GM12878 (cell line): ENCODE results near the gene CDC42EP1. TPM values are rescaled to one million over a fixed set of nuclear protein-coding genes. Genes with fewer than 3 reads are reported as not detected.

ENCODE experiments used
- ATAC-seq: fragments of 200-7000 bp; cut with Tn5 transposase; 3 replicates; pipeline ENCODE4 v1.9.1; 2020; ENCODE audit warnings: mild to moderate bottlenecking, moderate library complexity
- BruUV-seq: library from RNA; stranded (reverse); fragments of 400-500 nt; replicated peaks from 2 replicates; lab custom pipeline; 2021; lab: Mats Ljungman, UMichigan
- CTCF ChIA-PET: fragments of 300-600 bp; sonication (Branson Sonifier 250); formaldehyde crosslinking; extraction: SDS; loops from one replicate; lab custom pipeline; 2021; ENCODE audit warnings: inconsistent platforms; lab: Yijun Ruan, JAX
- POLR2A ChIA-PET: fragments of 350-600 bp; formaldehyde crosslinking; extraction: SDS; loops from one replicate; lab custom pipeline; 2021; ENCODE audit warnings: inconsistent platforms; lab: Charles Lee
- RAD21 ChIA-PET: fragments of 300-600 bp; sonication (Branson Sonifier 250); formaldehyde crosslinking; loops from one replicate; lab custom pipeline; 2023; ENCODE audit warnings: antibody characterized with exemption; ENCODE audit not compliant: unreplicated experiment; lab: Charles Lee
- SMC1A ChIA-PET: fragments of 300-600 bp; sonication (Branson Sonifier 250); formaldehyde crosslinking; loops from one replicate; lab custom pipeline; 2023; ENCODE audit not compliant: unreplicated experiment, uncharacterized antibody; lab: Charles Lee
- DNase-seq: peaks from one replicate; pipeline ENCODE4 v3.0.0-alpha.2; 2011; ENCODE audit warnings: low read depth, low spot score
- FAIRE-seq: peaks from 3 replicates; lab custom pipeline; 2011; peaks lifted over from hg19 to GRCh38; lab: Jason Lieb, UNC
- H2AFZ ChIP-seq: 2 replicates; pipeline ENCODE4 v1.6.0; 2011; ENCODE audit warnings: low read depth, low read length, control low read depth; ENCODE audit not compliant: control insufficient read depth
- H3K27ac ChIP-seq: 2 replicates; pipeline ENCODE4 v1.5.1; 2011; ENCODE audit warnings: control low read depth; ENCODE audit not compliant: control insufficient read depth, insufficient read depth
- H3K27me3 ChIP-seq, 2 experiments: replicated peaks in 1 of 2; 2 replicates each; pipeline versions ENCODE4 v1.6.0 to v1.6.1; 2011; ENCODE audit warnings: low read length in 1 of 2; ENCODE audit not compliant: control insufficient read depth in 2 of 2, insufficient read depth in 2 of 2
- H3K36me3 ChIP-seq, 2 experiments: 2 replicates each; pipeline ENCODE4 v1.5.1; 2011; ENCODE audit warnings: low read length in 1 of 2; ENCODE audit not compliant: control insufficient read depth in 2 of 2, insufficient read depth in 2 of 2
- H3K4me1 ChIP-seq: 2 replicates; pipeline ENCODE4 v1.6.1; 2011; ENCODE audit warnings: mild to moderate bottlenecking, low read length, moderate library complexity, mixed read lengths; ENCODE audit not compliant: control insufficient read depth, insufficient read depth
- H3K4me2 ChIP-seq: 2 replicates; pipeline ENCODE4 v1.6.0; 2011; ENCODE audit warnings: control low read depth; ENCODE audit not compliant: control insufficient read depth, insufficient read depth
- H3K4me3 ChIP-seq: fragments of 200-600 bp; sonication (generic); 2 replicates; pipeline ENCODE4 v1.5.1; 2016
- H3K79me2 ChIP-seq: 2 replicates; pipeline ENCODE4 v1.6.0; 2011; ENCODE audit warnings: low read length; ENCODE audit not compliant: control insufficient read depth, insufficient read depth
- H3K9ac ChIP-seq: 2 replicates; pipeline ENCODE4 v1.8.0; 2011; ENCODE audit warnings: low read length, control low read depth, mixed read lengths; ENCODE audit not compliant: control insufficient read depth, insufficient read depth
- H3K9me3 ChIP-seq: replicated peaks from 3 replicates; pipeline ENCODE4 v1.5.1; 2011; ENCODE audit warnings: mild to moderate bottlenecking, low read length; ENCODE audit not compliant: control insufficient read depth, insufficient read depth
- H4K20me1 ChIP-seq: 2 replicates; pipeline ENCODE4 v1.6.0; 2011; ENCODE audit not compliant: control insufficient read depth, insufficient read depth
- BCL3 ChIP-seq: IDR thresholded peaks from 2 replicates; pipeline ENCODE4 v1.6.1; 2011; ENCODE audit warnings: borderline replicate concordance, low read depth, mild to moderate bottlenecking, moderate library complexity, low read length; ENCODE audit not compliant: insufficient read depth, poor library complexity, severe bottlenecking
- CBX3 ChIP-seq: fragments of 200-600 bp; sonication (generic); IDR thresholded peaks from 2 replicates; pipeline ENCODE4 v1.6.1; 2016; ENCODE audit warnings: low read depth, borderline replicate concordance
- E2F8 ChIP-seq: fragments of 450-650 bp; IDR thresholded peaks from 2 replicates; pipeline ENCODE4 v1.6.1; 2018; ENCODE audit warnings: mild to moderate bottlenecking, low read depth, moderate library complexity; ENCODE audit not compliant: partially characterized antibody
- IRF5 ChIP-seq: fragments of 450-650 bp; IDR thresholded peaks from 2 replicates; pipeline ENCODE4 v1.6.1; 2017; ENCODE audit warnings: borderline replicate concordance
- JUND ChIP-seq: IDR thresholded peaks from 2 replicates; pipeline ENCODE4 v1.6.1; 2012; ENCODE audit warnings: low read depth, mild to moderate bottlenecking, low read length, improper control_type of control experiment, moderate library complexity
- NR2C1 ChIP-seq: fragments of 450-650 bp; IDR thresholded peaks from 2 replicates; pipeline ENCODE4 v1.6.1; 2017; ENCODE audit warnings: antibody characterized with exemption, mild to moderate bottlenecking, moderate library complexity
- RAD51 ChIP-seq: fragments of 450-650 bp; IDR thresholded peaks from 2 replicates; pipeline ENCODE4 v1.6.1; 2016; ENCODE audit warnings: moderate library complexity, mild to moderate bottlenecking, inconsistent platforms
- TARDBP ChIP-seq: IDR thresholded peaks from 2 replicates; pipeline ENCODE4 v1.6.1; 2016; ENCODE audit warnings: borderline replicate concordance
- WGBS: methylation state at CpG from one replicate; pipeline ENCODE4 v1.1.6; 2016; ENCODE audit warnings: low lambda C conversion rate; ENCODE audit not compliant: insufficient replicate concordance, insufficient coverage; ENCODE audit errors: missing lambda C conversion rate; 5-methylcytosine and 5-hydroxymethylcytosine counted together
- in situ Hi-C: fragments of 300-500 bp; cut with MboI; formaldehyde crosslinking; loops from 9 replicates; pipeline ENCODE4 v1.14.3; 2018; ENCODE audit warnings: mixed read lengths
- intact Hi-C: fragments of 100-400 bp; cut with micrococcal nuclease; formaldehyde crosslinking; loops from one replicate; pipeline ENCODE4 v1.14.2; 2022; ENCODE audit not compliant: unreplicated experiment
- polyA plus RNA-seq, 11 experiments: library from polyadenylated mRNA; depleted of rRNA in 4 of 11; unstranded in 6 of 11; stranded (reverse) in 5 of 11; fragments of >200 nt; fragmentation: Nextera tagmentation in 4 of 11; fragmentation: Illumina TruSeq in 1 of 11; extraction: Ambion mirVana in 4 of 11; extraction: Trizol in 1 of 11; gene quantifications; 1 replicate in 1 of 11; 2 replicates in 10 of 11; pipeline versions ENCODE4 v1.2.1 to v1.2.3, GENCODE V29; 2011 to 2016; ENCODE audit warnings: inconsistent platforms in 2 of 11, missing spikeins in 2 of 11, low read depth in 1 of 11
- total RNA-seq, 4 experiments: library from RNA; depleted of rRNA in 3 of 4; stranded (reverse); fragments of >200 nt in 3 of 4; fragmentation: Illumina TruSeq in 1 of 4; extraction: Trizol in 1 of 4; gene quantifications; 2 replicates each; pipeline versions ENCODE4 v1.2.1 to v1.2.3, GENCODE V29; 2013 to 2021

The CDC42EP1 gene
- total and polyA plus RNA-seq, 10 of the 15 experiments (the other 5 are each of a cell fraction or from before 2014, with no cell fraction given), result 0.04 to 0.33 (median 0.09) TPM; not detected in 7

- TF ChIP-seq BCL3 (no peak), JUND (no peak), E2F8 (no peak)
- TF ChIP-seq, all 136 proteins: peak for 0
Observed at GRCh38 chr22:37525746-37526350, 34.4 kb upstream of the CDC42EP1 start (continued).

GRCh38 chr22:37526376-37526775, 33.9 kb upstream of the CDC42EP1 start:
- POLR2A ChIA-PET, result interaction anchor here (0.6 kb wide), 1 partner anchor 113 kb away, joined by 3 read pairs; no protein-coding TSS in a partner anchor
- no peak overlapping the region for H3K4me3 ChIP-seq
- H3K27ac ChIP-seq, result no peak overlapping the region
- BruUV-seq, result no TSS peak
- FAIRE-seq (no peak), ATAC-seq (no peak), DNase-seq (no peak)
- no peak overlapping the region for H3K9ac ChIP-seq
- WGBS, result 20% methylated on average over 10 of the region's 12 CpGs
- H3K9me3 ChIP-seq, result no peaks in the 10 kb centered on the region
- H3K4me2 ChIP-seq, result no peak overlapping the region
- no peaks in the 10 kb centered on the region; a peak in 1 of 4 replicates for H3K27me3 ChIP-seq
- TF ChIP-seq CBX3 (no peak), TARDBP (no peak), RAD51 (no peak), NR2C1 (no peak), IRF5 (no peak)
- in situ Hi-C loops (no loop called here), intact Hi-C loops (no loop called here)
- SMC1A ChIA-PET, result no interaction called here
- no peaks in the 10 kb centered on the region; the same call in 1 of the 2 replicates for H3K4me1 ChIP-seq
- no peaks in the 10 kb centered on the region for H3K79me2 ChIP-seq
- CTCF ChIA-PET, result interaction anchor here (1.4 kb wide), 1 partner anchor 36 kb away, joined by 9 read pairs; no protein-coding TSS in a partner anchor
- H3K36me3 ChIP-seq, result no peaks in the 10 kb centered on the region
- H2AFZ ChIP-seq, result no peak overlapping the region
- H4K20me1 ChIP-seq, result no peaks in the 10 kb centered on the region
- RAD21 ChIA-PET, result no interaction called here
